GM10266 (cell line): ENCODE data around the gene IQSEC2.

Source experiments
- DNase-seq: peaks from one replicate; pipeline ENCODE4 v3.0.0; 2012; ENCODE audit errors: extremely low spot score
- CTCF ChIP-seq: IDR thresholded peaks from 2 replicates; pipeline ENCODE4 v1.5.1; 2012; ENCODE audit warnings: mild to moderate bottlenecking, low read depth; ENCODE audit not compliant: control insufficient read depth, insufficient read depth; ENCODE audit errors: missing control alignments

Gene IQSEC2

GRCh38 chrX:53279296-53280237, 1.8 kb downstream of the IQSEC2 start:
- TF ChIP-seq CTCF, result peak; percentile 39
- no peak for DNase-seq

- DNase-seq, result no peak
- TF ChIP-seq CTCF, result no peak
These were observed 8.5 kb downstream of the IQSEC2 start for GRCh38 chrX:53272808-53273337.

GRCh38 chrX:53269536-53270107, 11.8 kb downstream of the IQSEC2 start:
- no peak for TF ChIP-seq CTCF
- no peak for DNase-seq

- DNase-seq, result no peak
- TF ChIP-seq CTCF, result no peak
These were observed 13.2 kb downstream of the IQSEC2 start for GRCh38 chrX:53268173-53268572.

GRCh38 chrX:53266914-53267313, 14.5 kb downstream of the IQSEC2 start:
- no peak for TF ChIP-seq CTCF
- no peak for DNase-seq

- DNase-seq, result no peak
- no peak for TF ChIP-seq CTCF
These were observed 15.4 kb downstream of the IQSEC2 start for GRCh38 chrX:53265771-53266574.
